NOMO-1 (cell line): ENCODE measurements around the gene TSSC4.

Experiments
- DNase-seq, 2 experiments: peaks; one replicate each; lab custom pipeline; 2025; ENCODE audit not compliant: unreplicated experiment in 2 of 2; lab: John Stamatoyannopoulos, UW

The TSSC4 gene

GRCh38 chr11:2385156-2386151 is 15.1 kb upstream of the TSSC4 start:
- no peak for DNase-seq

- no peak for DNase-seq
Observed at GRCh38 chr11:2386591-2386990, 14.0 kb upstream of the TSSC4 start.

- DNase-seq, result no peak
Observed at GRCh38 chr11:2387266-2387987, 13.1 kb upstream of the TSSC4 start.

- DNase-seq, result no peak
Observed at GRCh38 chr11:2388431-2389376, 11.8 kb upstream of the TSSC4 start.

- DNase-seq, result no peak
Observed at GRCh38 chr11:2389377-2390026, 11.0 kb upstream of the TSSC4 start.

GRCh38 chr11:2390091-2390724 is 10.3 kb upstream of the TSSC4 start:
- no peak for DNase-seq

GRCh38 chr11:2390725-2391151 is 9.8 kb upstream of the TSSC4 start:
- DNase-seq, result no peak

- no peak for DNase-seq
Observed at GRCh38 chr11:2391181-2391975, 9.2 kb upstream of the TSSC4 start.

- no peak for DNase-seq
Observed at GRCh38 chr11:2392241-2392959, 8.2 kb upstream of the TSSC4 start.

GRCh38 chr11:2393111-2393868 is 7.3 kb upstream of the TSSC4 start:
- DNase-seq, result no peak

GRCh38 chr11:2393941-2394817 is 6.4 kb upstream of the TSSC4 start:
- DNase-seq, result no peak

GRCh38 chr11:2394818-2395105 is 5.8 kb upstream of the TSSC4 start:
- DNase-seq, result no peak

GRCh38 chr11:2395211-2395730 is 5.3 kb upstream of the TSSC4 start:
- DNase-seq, result no peak

- DNase-seq, result no peak
Observed at GRCh38 chr11:2395856-2396255, 4.7 kb upstream of the TSSC4 start.

GRCh38 chr11:2396471-2396870 is 4.1 kb upstream of the TSSC4 start:
- DNase-seq, result no peak

GRCh38 chr11:2397005-2397404 is 3.5 kb upstream of the TSSC4 start:
- DNase-seq, result no peak
